ENCODE results near the gene RBM23. TPM values are rescaled to one million over a fixed set of nuclear protein-coding genes. Genes with fewer than 3 reads are reported as not detected.
"Not testable (repeated sequence)": the region's sequence is repeated elsewhere in the genome, so short reads cannot be mapped to it uniquely, and the experiment has no call there.

RBM23 gene
- polyA plus RNA-seq, 1 of the 3 experiments (the other 2 are of a cell fraction), result 65.5 TPM

- Histone ChIP-seq H3K4me2 (no peak overlapping the region), H3K79me2 (ENCODE audit: insufficient read depth) (no peaks in the 10 kb centered on the region), H3K9me2 (no peaks in the 10 kb centered on the region), H3K27ac (ENCODE audit: low read depth in 2 of 2, low read length in 1 of 2) (no peak overlapping the region), H3K4me1 (ENCODE audit: control insufficient read depth in 1 of 2, insufficient read depth in 2 of 2, low read depth in 1 of 2, low read length in 1 of 2) (no peaks in the 10 kb centered on the region; a peak in 1 of 4 replicates), H3K27me3 (ENCODE audit: insufficient read depth) (no peaks in the 10 kb centered on the region), H3K36me3 (replicated peaks in 1 of 2; ENCODE audit: control insufficient read depth in 1 of 2, insufficient read depth in 2 of 2, low read length in 1 of 2) (no peaks in the 10 kb centered on the region), H3K9me3 (no peaks in the 10 kb centered on the region), H4K20me1 (ENCODE audit: insufficient read depth) (no peaks in the 10 kb centered on the region), H3F3A (replicated peaks; ENCODE audit: insufficient read depth) (no peaks in the 10 kb centered on the region), H3K4me3 (ENCODE audit: low read depth in 2 of 2, low read length in 1 of 2) (no peak overlapping the region), H3K9ac (no peak overlapping the region), H2AFZ (ENCODE audit: low read depth) (no peak overlapping the region)
- POLR2A ChIA-PET, result no interaction called here
- DNase-seq, result no peak
- 76% methylated on average over 4 of the region's 4 CpGs for WGBS (ENCODE audit: low lambda C conversion rate)
- no peak for TF ChIP-seq MEF2A (IDR thresholded peaks at IDR 0.05; ENCODE audit: borderline replicate concordance, low read depth)
- TF ChIP-seq FOSL2 (IDR thresholded peaks at IDR 0.05; ENCODE audit: borderline replicate concordance, low read depth), result no peak
- no peak for TF ChIP-seq EP300 (IDR thresholded peaks at IDR 0.05; ENCODE audit: borderline replicate concordance in 1 of 2, low read depth in 1 of 2, low read length in 1 of 2)
- no peak for TF ChIP-seq SIN3A (IDR thresholded peaks at IDR 0.05; ENCODE audit: borderline replicate concordance, low read depth, low read length)
- TF ChIP-seq TAF1 (IDR thresholded peaks at IDR 0.05; ENCODE audit: borderline replicate concordance, low read depth, low read length), result no peak
- CTCF ChIA-PET, result interaction anchor here (1.2 to 4.9 kb wide), 6 partner anchors 9 to 308 kb away, joined by 3 to 51 read pairs (median 6); no protein-coding TSS in a partner anchor
Observed at GRCh38 chr14:22864979-22865378, 54.0 kb downstream of the RBM23 start.

GRCh38 chr14:22861651-22862050, 57.3 kb downstream of the RBM23 start:
- Histone ChIP-seq H3K4me3 (ENCODE audit: low read depth in 2 of 2, low read length in 1 of 2) (no peak overlapping the region), H3K4me1 (ENCODE audit: control insufficient read depth in 1 of 2, insufficient read depth in 2 of 2, low read depth in 1 of 2, low read length in 1 of 2) (no peaks in the 10 kb centered on the region), H3K36me3 (replicated peaks in 1 of 2; ENCODE audit: control insufficient read depth in 1 of 2, insufficient read depth in 2 of 2, low read length in 1 of 2) (no peaks in the 10 kb centered on the region), H2AFZ (ENCODE audit: low read depth) (no peak overlapping the region), H3F3A (replicated peaks; ENCODE audit: insufficient read depth) (no peaks in the 10 kb centered on the region), H4K20me1 (ENCODE audit: insufficient read depth) (no peaks in the 10 kb centered on the region), H3K9me2 (no peaks in the 10 kb centered on the region), H3K79me2 (ENCODE audit: insufficient read depth) (no peaks in the 10 kb centered on the region), H3K4me2 (no peak overlapping the region), H3K9me3 (no peaks in the 10 kb centered on the region), H3K27ac (ENCODE audit: low read depth in 2 of 2, low read length in 1 of 2) (no peak overlapping the region), H3K9ac (no peak overlapping the region), H3K27me3 (ENCODE audit: insufficient read depth) (no peaks in the 10 kb centered on the region)
- TF ChIP-seq RCOR1 (IDR thresholded peaks at IDR 0.05; ENCODE audit: low read length) (no peak), USF1 (IDR thresholded peaks at IDR 0.05; ENCODE audit: borderline replicate concordance, low read depth) (no peak), RFX5 (IDR thresholded peaks at IDR 0.05; ENCODE audit: low read length) (no peak)
- TF ChIP-seq, protein P1, sequence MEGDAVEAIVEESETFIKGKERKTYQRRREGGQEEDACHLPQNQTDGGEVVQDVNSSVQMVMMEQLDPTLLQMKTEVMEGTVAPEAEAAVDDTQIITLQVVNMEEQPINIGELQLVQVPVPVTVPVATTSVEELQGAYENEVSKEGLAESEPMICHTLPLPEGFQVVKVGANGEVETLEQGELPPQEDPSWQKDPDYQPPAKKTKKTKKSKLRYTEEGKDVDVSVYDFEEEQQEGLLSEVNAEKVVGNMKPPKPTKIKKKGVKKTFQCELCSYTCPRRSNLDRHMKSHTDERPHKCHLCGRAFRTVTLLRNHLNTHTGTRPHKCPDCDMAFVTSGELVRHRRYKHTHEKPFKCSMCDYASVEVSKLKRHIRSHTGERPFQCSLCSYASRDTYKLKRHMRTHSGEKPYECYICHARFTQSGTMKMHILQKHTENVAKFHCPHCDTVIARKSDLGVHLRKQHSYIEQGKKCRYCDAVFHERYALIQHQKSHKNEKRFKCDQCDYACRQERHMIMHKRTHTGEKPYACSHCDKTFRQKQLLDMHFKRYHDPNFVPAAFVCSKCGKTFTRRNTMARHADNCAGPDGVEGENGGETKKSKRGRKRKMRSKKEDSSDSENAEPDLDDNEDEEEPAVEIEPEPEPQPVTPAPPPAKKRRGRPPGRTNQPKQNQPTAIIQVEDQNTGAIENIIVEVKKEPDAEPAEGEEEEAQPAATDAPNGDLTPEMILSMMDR (IDR thresholded peaks at IDR 0.05), result no peak
- POLR2A ChIA-PET, result no interaction called here
- CTCF ChIA-PET, result interaction anchor here (0.8 to 18.5 kb wide), 6 partner anchors 8 to 291 kb away, joined by 3 to 472 read pairs (median 19); partner anchors contain the start of genes LRP10, MRPL52 and SLC7A7
- no peak for DNase-seq

DNA sequence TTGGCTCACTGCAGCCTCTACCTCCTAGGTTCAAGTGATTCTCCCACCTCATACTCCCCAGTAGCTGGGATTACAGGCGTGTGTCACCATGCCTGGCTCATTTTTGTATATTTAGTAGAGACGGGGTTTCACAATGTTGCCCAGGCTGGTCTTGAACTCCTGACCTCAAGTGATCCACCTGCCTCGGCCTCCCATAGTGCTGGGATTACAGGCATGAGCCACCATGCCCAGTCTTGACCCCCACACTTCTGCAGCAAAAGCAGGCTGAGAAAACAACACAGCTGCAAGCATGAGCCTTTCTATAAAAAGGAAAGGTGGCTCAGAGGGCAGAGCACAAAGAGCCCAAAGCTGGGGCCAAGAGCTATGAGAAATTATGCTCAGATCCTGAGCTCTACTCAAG, 58.6 kb downstream of the RBM23 start:
- H3K79me2 ChIP-seq (ENCODE audit: insufficient read depth); H2AFZ ChIP-seq (ENCODE audit: low read depth); H3K9me3 ChIP-seq; H3F3A ChIP-seq (replicated peaks; ENCODE audit: insufficient read depth); H3K27ac ChIP-seq (ENCODE audit: low read depth in 2 of 2, low read length in 1 of 2); H3K9ac ChIP-seq; DNase-seq; H3K36me3 ChIP-seq (replicated peaks in 1 of 2; ENCODE audit: control insufficient read depth in 1 of 2, insufficient read depth in 2 of 2, low read length in 1 of 2); H3K4me1 ChIP-seq (ENCODE audit: control insufficient read depth in 1 of 2, insufficient read depth in 2 of 2, low read depth in 1 of 2, low read length in 1 of 2); H3K9me2 ChIP-seq; H3K4me2 ChIP-seq; H3K4me3 ChIP-seq (ENCODE audit: low read depth in 2 of 2, low read length in 1 of 2); H4K20me1 ChIP-seq (ENCODE audit: insufficient read depth); H3K27me3 ChIP-seq (ENCODE audit: insufficient read depth); POLR2A ChIA-PET: not testable (repeated sequence)
- CTCF ChIA-PET, result interaction anchor here (1.3 to 18.5 kb wide), 3 partner anchors 12 to 304 kb away, joined by 4 to 472 read pairs (median 28); partner anchors contain the start of genes LRP10, MRPL52 and SLC7A7
- 47% methylated on average over 3 of the region's 3 CpGs for WGBS (ENCODE audit: low lambda C conversion rate)
